ENCODE measurements around the gene ACBD4.

ACBD4 gene

DNA sequence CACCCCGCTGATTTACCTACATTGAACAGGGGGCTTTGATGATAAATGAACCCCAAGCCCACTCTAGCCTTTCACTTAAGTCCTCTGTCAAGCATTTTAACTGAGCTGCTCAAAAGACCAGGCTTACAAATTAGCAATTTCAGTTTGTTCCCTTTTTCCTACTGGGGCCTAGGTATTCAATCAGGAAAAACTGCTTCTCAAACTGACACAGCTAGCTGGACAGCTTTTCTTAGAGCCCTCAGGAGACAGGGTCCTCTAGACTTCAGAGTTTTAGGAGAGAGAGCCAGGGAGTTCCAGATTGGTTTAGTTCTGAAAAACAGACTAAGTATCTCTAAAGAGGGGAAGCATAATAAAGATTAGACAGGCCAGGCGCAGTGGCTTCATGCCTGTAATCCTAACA, 20.0 kb downstream of the ACBD4 start:
- DNase-seq (ENCODE audit: low read depth), result no peak

DNA sequence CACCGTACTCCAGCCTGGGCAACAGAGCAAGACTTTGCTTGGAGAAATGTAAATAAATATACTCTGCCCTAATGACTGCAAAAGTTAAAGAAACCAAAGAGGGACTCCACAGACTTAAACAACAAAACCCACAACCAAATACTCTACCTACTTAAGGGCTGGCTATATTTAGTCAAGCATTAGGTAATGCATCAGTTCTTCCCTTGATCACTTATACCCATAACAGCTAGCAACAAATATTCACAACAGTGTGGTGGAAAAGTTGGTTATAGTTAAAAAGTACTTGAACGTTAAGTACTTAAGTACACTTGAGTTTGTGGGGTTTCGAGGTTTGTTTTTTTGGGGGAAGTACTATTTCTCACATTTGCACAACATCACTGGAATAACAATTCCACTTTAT, 20.8 kb downstream of the ACBD4 start:
- no peak for DNase-seq (ENCODE audit: low read depth)

DNA sequence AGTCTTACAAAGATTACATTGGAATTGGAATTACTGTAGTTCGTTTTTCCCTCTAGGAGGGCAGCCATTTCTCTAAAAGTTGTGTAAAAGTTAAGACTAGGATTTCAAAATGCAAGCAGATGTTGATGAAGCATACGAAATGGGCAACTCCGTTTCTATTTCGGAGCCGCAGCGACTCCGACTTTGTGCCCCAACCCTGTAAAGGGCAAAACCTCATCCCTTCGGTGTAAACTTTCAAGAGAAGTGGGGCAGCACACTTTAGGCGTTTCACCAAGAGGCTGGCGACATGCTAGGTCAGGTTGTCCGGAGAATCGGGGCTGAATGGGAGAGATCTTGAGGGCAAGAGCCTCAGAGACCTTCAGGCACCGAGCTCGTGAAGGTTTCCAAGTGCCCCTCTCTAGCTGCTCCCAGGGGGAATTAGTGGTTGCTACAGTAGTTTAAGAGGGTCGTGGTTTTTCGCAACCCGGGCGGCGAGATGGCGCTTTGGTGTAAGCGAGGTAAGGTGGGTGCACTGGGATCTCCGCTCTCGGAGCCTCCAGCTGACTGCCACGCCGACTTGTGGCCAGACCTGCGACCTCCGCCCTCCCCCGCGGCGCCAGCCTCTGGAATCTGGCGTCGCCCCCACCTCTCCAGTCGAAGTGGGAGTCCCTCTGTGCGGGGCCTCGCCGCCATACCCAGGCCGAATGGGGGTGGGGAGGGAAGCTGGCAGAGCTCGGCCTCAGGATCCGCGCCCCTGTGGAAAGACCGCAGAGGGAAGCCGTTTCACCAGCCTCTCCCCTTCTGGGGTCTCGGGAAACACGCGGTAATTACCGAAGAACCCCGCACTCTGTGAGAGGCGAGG, 25.2 kb downstream of the ACBD4 start:
- peak; percentile 55 for DNase-seq (ENCODE audit: low read depth)

DNA sequence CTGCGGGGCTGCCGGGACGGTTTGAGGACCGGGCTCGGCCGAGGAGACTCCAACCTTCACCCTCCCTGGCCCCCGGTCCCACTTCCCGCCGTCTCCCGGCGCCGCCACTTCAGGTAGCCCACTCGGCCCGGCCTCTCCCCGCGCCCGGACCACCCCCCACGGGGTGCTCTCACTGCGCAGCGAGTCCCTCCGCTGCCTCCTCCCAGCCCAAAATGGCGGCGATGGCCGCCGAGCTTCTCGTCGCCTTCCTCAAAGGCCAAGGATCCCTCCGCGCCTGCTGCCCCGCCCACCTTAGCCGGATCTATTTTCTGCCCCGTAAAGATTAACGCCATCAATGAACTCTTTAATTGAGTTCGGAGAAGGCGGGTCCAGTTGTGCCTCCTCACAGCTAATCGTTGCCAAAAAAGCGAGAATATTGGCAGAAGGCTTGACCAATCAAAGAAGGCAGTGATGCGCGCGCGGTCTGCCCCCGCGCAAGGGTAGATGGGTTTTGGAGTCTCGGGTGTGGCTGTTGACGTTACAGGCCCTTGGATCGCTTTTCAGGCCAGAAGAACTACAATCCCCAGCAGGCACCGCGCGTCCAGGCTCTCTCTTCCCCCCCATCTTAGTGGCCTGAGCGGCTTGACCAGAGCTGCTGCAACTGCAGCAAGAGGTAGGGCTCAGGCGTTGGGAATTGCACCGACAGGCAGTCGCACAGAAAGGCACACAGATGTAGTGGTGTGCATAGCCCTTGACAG, 26.0 kb downstream of the ACBD4 start, which contains the start of gene HEXIM2:
Gene HEXIM2, plus strand, starts transcription at position 588 of the 737 bp plus-strand sequence. CDS start 919 bp downstream, outside the sequence.
- DNase-seq (ENCODE audit: low read depth), result peak; percentile 93

DNA sequence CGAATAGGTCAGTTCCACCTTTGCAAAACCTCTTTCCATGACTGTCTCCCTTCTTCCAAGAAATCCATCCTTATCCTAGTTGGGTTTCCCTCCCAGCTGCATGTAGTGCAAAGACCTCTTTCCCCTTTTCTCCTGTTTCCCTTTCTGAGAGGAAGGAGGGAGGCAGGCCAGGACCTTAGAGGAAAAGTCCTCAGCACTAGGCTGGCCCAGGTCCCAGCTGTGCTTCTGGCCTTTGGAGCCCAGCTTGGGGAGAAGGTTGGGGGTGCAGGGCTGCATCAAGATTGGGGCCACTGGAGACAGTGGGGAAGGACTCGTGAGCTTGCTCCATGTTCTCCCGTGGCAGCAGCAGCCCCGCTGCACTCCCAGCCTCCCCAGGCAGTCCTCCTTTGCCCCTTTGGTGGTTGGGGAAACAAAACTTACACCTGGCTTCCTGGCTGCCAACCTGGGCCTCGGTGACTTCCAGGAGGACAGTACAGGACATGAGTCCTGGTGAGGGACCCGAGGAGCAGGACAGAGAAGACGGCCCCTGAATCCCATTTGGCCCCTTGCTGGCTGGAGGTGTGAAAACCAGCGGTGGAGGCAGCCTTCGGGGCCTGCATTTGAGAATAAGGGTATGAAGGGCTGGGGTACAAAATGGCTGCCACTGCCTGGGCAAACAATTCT, 26.7 kb downstream of the ACBD4 start:
- DNase-seq (ENCODE audit: low read depth), result no peak

DNA sequence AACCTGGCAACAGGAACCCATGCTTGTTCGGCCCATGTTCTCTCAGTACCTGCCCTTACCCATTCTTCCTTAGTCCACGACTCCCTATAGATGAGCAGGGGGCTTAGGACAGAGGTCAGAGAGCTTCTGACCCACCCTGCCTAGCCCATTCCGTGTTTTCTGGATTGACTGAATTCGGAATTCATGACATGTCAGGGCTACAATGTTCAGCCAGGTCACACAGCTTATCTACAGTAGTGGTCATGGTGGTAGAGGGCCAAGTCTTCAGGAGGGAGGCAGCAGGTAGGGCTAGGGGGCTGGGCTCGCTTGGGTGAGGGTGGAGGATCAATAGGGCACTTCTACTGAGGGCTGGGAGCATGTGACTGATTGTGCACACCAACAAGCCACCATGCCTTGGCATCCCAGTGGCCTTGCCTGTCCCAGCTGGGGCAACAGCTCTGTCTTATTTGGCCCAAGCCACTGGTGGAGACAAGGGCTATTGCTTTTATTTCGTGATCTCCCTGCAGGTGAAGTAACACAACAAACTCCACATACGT, 29.3 kb downstream of the ACBD4 start:
- DNase-seq (ENCODE audit: low read depth), result no peak

DNA sequence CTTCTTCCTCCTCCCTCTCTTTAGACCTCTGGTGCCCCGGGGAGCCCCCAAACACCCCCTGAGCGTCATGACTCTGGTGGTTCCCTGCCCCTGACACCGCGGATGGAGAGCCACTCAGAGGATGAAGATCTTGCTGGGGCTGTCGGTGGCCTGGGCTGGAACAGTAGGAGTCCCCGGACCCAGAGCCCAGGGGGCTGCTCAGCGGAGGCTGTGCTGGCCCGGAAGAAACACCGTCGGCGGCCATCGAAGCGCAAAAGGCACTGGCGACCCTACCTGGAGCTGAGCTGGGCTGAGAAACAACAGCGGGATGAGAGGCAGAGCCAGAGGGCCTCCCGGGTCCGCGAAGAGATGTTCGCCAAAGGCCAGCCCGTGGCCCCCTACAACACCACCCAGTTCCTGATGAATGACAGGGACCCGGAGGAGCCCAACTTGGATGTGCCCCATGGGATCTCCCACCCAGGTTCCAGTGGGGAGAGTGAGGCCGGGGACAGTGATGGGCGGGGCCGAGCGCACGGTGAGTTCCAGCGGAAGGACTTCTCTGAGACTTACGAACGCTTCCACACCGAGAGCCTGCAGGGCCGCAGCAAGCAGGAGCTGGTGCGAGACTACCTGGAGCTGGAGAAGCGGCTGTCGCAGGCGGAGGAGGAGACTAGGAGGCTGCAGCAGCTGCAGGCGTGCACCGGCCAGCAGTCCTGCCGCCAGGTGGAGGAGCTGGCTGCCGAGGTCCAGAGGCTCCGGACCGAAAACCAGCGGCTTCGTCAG, 33.7 kb downstream of the ACBD4 start:
- no peak for DNase-seq (ENCODE audit: low read depth)

DNA sequence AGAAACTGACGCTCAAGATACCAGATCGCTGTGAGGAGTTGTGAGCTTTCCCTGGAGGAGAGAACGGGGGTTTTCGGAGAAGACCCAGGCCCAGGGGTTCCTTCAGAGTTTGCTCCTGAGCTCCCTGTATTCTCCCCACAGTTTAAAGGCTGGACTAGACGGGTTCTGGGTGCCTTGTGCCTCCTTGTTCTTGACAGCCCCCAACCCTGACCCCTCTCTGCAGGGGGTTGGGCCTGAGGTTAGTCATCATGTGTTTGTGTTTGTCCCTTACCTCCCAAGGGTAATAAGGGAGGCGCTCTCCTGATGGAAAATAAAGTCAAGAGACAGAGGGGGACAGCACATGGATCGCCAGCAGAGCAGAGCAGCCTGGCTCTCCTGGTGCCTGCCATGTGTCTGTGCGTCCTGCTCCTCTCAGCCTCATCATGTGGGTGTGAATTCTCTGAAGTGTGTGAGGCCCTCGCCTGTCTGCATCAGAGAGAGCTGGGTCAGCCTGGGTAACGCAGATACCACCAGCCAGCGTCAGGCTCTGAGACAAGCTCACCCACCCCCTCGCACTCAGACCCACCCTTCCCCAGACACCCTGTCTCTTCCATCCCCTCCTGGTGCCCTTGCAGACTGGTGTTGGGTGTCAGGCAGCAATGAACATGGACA, 34.9 kb downstream of the ACBD4 start:
- no peak for DNase-seq (ENCODE audit: low read depth)

DNA sequence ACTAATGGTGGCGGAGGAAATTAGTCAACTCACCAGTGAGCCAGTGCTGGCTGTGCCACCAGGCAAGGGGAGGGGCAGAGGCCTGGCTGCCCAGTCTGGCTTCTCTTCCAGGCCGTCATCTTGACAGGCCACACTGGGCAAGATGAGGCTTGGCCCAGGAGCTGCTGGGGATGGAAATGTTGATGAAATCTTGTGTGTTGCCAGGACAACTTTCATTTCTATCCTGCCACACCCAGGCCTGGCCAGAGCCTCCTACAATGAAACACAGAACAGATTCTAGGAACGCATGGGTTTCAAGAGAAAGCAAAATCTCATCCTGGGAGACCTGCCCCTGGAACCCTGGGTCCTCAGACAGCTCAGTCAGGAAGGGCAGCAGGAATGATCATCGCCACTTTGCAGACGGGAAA, 35.4 kb downstream of the ACBD4 start:
- DNase-seq (ENCODE audit: low read depth), result no peak

DNA sequence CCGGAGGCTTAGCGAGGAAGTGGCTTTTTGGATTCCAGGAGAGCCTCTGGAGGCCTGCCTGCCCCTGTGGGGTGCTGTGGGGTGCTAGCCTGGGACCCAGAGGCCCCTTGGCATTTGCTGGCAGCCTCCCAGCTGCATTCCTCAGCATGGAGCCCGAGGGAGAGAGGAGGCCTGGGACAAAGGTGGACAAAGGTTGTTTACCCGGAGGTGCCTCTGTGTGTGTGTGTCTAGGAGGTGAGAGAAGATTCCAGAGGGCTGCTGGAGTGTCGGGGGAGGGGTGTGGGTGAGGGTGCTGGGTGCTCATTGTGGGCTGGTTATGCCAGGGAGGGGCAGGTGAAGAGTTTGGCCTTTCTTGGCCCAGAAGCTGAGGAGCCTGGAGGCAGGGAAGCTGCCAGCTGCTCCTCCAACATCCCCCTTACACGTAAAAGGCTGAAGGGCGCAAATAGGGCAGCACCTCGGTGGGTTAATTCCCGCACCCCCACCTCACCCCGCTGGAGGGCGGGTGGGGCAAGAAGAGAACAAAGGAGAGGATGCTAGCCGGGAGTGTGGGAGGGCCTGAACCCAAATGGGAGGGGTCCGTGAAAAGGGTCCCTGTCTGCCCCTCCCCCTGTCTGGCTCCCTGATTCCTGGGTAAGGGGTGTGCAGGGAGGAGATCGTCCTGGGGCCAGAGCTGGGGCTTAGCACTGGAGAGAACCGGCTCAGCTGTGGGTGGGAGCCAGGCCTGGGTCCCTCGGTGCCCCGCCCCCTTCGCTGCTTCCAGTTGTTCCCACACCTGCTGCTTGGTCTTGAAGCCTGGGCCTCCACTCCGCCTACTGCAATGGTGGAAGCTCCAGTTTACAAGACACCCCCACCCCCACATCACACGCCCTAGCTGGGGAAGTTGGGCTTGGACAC, 36.1 kb downstream of the ACBD4 start:
- no peak for DNase-seq (ENCODE audit: low read depth)

DNA sequence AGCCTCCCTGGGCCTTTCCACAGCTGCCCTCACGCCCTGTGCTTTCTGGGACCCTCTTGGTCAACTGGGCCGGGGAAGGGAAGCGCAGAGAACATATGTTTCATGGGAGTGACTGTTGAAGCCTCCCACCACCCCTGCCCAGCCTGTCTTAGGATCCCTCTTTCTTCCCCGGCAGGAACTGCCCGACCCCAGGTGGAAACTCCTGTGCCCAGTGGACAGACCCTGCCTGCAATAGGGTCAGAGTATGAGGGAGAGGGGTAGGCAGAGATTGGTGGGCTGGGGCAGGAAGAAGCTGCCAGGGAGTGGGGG, 36.7 kb downstream of the ACBD4 start:
- DNase-seq (ENCODE audit: low read depth), result no peak

DNA sequence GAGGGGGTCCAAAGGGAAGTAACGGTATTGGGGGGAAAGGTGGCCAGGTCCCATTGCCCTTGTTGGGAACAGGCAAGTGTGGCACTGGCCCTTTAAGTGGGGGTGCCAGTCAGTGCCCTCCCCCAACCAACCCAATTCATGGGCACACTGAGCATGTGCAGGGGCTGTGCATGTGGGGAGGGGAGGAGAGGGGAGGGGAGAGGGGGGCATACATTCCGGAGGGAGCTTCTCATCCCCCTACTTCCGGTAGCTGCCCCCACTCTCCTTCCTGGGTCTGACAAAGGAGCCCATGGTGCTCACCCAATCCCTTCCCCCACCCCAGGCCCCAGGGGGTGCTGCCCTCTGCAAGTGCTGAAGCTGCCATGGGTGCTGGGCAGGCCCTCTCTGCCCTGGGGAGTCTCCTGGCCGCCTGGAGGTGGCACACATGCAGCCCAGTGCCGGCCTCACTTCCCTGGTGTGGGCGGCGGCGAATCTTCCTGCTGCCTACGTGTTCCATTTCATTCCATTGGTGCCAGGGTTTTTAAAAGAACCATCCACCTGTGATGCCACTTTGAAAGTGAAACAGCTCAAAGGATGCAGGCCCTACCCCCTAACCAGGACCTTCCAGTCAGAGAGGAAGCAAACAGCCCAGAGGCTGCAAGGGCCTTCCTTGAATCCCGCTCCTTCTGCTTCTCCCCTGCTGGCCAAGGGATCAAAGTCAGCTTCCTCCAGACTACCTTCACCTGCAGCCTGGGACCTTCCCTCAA, 37.2 kb downstream of the ACBD4 start:
- no peak for DNase-seq (ENCODE audit: low read depth)

DNA sequence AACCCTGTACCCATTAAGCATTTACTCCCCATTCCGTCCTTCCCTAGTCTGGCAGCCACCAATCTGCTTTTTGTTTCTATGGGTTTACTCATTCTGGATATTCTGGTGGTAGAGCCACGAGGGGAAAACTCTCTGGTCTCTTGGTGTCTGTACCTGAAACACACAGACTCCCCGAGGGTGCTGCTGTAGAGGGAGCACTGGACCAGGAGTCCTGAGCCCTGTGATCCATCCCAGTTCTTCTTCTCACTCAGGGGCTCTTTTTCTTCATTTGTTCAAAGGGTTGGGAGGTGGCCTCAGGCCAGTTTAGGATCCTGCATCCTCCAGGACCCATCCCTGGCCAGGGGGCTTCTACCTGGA, 40.2 kb downstream of the ACBD4 start:
- no peak for DNase-seq (ENCODE audit: low read depth)

DNA sequence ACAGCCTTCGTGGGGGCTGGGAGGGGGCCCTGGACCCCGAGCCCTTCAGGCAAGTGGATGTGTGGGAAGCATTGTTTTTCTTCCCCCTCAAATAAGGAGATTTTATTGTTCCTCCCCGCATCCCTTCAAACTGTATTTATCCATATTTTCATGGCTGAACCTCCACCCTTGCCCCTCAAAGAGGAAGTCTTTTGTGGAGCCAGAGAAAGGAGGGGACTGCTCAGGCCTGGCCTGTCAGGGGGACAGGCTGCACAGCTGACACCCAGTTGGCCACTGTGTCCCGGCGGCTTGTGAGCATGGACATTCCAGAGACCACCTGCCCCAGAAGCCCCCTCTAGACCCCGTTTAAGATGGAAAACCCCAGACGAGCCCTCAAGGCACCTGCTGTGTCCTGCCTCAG, 42.1 kb downstream of the ACBD4 start:
- DNase-seq (ENCODE audit: low read depth), result no peak

DNA sequence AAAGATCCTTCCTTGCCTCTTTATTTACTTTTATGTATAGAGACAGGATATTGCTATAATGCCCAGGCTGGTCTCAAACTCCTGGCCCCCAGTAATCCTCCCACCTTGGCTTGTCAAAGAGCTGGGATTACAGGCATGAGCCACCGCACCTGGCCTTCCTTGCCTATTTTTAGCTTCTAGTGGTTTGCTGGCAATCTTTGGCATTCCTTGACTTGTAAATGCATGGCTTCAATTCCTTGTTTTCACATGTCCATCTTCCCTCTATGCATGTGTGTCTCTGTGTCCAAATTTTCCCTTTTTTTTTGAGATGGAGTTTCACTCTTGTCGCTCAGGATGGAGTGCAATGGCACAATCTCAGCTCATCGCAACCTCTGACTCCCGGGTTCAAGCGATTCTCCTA, 48.7 kb downstream of the ACBD4 start:
- no peak for DNase-seq (ENCODE audit: low read depth)

DNA sequence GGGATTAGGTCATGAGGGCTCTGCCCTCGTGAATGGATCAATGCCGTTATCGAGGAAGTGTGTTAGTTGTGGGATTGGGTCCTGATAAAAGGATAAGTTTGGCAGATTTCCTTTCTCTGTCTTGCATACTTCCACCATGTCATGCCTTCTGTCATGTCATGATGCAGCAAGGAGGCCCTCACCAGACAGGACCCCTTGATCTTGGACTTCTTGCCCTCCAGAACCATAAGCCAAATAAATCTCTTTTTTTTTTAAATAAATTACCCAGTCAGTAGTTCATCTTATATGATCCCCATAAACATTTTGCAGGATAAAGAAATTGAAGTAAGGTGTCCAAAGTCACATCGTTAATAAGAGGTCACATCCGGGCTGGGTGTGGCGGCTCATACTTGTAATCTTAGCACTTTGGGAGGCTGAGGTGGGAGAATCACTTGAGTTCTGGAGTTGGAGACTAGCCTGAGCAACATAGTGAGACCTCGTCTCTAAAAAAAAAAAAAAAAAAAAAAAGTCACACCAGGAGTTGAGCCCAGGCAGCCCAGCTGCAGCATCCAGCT, 51.4 kb downstream of the ACBD4 start:
- DNase-seq (ENCODE audit: low read depth), result no peak

DNA sequence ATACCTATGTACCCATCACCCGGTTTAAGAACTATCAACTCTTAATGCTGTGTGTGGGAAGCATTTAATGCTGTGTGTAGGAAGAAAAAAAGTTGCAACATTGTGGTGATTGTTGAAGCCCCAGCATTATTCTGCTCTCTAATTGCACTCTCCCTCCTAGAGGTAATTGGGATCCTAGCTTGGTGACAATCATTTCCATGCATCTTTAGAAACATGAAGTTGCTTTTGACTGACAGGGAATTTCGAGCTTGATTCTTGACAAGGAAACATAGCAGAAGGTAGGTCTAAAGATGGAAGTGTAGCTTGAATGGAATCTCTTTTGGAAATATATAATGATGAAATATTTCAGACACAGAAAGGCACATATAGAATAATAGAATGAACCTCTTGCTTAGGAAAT, 53.5 kb downstream of the ACBD4 start:
- no peak for DNase-seq (ENCODE audit: low read depth)

DNA sequence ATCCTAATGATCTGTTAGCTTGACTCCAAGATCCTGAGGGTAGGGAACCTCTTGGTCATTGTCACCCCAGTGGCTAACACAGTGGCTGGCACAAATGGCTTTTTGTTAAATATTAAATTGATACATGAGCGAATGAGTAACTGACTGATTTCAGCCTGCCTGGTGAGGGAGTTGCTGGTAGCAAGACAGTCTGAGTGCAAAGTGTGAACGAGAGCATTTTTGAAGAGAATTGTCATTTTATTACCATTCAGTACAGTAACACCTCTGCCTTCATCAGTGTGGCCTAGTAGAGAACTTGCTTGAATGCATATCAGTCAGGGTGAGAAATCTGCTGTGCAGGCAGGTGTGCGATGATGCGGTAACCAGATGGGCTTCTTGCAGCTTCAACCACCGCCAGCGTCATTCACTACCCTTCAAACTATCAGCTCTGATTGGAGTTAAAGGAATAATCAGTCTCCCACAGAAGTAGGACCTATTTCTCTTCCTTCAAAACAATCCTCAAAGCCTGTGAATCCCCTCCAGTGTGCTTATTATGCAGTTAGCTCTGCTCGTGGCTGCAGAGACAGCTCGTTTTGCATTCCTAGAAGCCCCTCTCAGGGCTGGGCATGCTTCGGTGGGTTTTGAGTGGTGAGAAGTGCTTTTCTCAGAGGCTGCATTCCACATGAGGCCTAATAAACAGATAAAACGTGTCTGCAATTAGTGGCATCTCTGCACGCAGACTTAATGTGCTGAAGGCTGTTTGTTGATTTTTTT, 55.2 kb downstream of the ACBD4 start:
- DNase-seq (ENCODE audit: low read depth), result no peak
